Iris pigment epithelial cell (primary cell): Measurements from ENCODE around the gene KIAA1755.
"Not testable (repeated sequence)": the region's sequence is repeated elsewhere in the genome, so short reads cannot be mapped to it uniquely, and the experiment has no call there.

ENCODE experiments used
- DNase-seq: peaks from one replicate; pipeline ENCODE4 v3.0.0-alpha.2; 2011; ENCODE audit warnings: low read depth

Gene KIAA1755

DNA sequence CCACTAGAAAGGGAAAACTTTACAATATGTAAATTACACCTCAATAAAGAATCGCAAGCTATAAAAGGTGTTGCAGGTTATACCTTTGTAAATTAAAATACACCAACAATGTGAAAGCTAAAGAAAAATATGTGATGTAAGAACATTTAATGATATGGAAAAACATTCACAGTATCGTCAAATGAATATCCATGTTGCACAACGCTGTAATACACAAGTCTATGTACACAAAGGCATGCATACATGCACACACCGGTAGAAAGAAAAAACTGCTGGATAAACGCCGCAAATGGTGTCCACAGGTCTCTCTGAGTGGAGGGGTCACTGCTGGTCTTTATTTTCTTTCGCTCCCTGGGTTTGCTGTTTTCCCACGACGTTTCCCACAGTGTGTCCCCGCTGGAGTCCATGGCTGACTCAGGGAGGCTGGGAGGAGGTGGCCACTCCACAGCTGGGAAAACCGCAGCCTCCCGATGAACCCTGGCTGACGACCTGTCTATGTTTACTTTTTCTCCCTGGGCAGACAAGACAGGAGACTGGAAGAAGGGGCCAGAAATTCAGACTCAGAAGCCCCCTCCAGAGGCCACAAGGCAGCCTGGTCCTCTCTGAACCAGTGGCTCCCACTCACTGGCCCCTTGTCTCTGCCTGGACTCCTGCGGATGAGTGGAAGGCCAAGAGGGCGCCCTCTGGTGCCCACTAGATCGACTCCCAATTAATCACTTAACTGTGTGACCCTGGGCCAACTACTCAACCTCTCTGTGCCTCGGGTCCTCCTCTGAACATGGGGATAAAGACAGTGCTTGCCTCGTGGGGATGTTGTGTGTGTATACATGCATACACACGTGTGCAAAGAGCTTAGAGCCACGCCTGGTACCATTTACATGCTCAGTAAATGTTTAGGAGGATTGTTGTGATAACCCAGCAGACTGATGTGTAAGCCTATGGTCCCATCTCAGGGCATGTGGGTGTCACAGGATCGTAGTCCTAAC is 30.6 kb upstream of the KIAA1755 start:
- DNase-seq = peak; percentile 97

DNA sequence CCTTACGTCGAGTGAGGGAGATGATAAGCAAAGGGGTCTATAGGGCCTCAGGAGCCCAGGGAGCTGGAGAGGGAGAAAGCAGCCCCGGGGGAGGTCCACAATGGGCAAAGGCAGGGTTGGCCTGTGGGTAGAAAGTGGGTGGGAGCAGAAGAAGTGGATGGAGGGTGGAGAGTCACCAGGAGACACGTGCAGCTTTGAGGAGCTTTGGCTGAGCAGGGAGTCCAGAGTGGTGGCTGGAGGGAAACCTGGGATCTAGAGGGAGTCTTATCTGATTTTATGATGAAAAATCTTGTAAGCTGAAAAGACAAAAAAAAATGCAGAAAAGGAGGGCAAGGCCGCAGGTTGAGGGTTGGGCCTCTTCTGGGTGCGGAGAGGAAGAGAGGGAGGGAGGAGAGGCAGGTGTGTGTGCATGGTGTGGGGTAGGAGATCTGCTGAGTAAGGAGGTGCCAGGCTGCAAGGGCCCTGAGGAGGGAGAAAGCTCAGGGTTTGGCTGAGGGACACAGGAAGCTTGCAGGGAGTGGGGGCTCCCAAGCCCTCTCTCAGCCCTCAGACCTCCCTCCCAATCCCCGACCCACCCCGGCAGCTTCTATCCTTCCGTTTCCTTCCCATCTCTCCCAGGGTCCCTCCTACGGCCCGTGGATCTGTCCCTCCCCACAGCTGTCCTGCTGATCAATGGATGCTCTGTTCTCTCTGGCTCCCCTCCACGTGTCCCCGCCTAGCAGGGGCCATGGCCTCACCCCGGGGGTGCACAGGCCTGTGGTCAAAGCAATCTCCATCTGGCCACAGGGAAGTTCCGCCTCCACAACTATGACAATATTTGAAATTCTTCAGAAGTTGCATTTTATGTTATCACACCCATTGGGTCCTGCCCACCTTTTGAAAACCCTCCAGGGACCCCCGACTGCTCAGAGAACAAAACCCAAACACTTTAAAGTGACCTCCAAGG is 26.3 kb upstream of the KIAA1755 start:
- DNase-seq = peak; percentile 71

DNA sequence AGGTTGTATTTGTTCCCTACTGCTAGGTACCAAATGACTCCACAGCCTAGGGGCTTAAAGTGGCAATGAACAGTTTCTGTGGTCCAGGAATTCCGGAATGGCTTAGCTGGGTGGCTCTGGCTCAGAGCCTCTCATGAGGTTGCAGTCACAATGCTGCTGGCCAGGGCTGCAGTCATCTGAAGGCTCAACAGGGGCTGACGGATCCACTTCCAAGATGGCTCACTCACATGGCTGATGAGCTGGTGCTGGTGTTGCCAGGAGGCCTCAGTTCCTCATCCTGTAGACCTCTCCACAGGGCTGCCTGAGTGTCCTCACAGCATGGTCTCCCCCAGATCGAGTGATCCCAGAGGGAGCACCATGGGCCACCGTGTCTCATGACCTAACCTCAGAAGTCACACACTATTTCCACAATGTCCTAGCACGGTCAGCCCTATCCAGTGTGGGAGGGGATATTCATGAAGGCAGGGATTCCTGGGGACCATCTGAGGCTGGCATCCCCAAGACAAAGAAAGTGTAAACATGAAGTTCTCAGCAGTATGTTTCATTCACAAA is 24.4 kb upstream of the KIAA1755 start:
- DNase-seq = no peak

DNA sequence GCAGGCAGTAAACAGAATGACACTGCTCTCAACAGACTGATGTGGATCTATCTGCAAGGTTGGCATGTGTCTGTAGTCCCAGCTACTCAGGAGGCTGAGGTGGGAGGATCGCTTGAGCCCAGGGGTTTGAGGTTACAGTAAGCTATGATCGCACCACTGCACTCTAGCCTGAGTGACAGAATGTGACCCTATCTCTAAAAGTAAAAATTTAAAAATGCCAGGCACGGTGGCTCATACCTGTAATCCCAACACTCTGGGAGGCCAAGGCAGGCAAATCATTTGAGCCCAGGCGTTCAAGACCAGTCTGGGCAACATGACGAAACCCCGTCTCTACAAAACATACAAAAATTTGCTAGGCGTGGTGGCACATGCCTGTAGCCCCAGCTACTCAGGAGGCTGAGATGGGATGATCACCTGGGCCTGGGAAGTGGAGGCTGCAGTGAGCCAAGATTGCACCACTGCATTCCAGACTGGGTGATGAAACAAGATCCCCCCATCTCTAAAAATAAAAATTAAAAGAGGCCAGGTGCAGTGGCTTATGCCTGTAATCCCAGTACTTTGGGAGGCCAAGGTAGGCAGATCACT is 23.6 kb upstream of the KIAA1755 start:
- DNase-seq = not testable (repeated sequence)

DNA sequence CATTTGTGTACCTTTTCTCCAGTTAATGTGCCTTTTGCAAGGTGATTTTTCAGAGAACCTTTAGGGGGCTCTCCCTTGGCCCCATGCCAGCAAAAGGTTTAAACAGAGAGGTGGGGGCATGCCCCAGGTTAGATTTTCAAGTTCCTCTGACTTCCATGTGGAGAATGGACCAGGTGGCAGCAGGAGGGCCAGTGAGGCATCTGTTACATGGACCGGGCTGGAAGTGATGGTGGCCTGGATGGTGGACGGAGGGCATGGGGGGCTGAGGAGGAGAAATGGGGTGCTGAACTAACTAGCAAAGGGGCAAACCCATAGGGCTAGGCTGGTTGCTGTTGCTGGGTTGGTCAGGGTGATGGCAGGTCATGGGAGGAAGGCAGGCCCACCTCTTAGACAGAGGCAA is 22.7 kb upstream of the KIAA1755 start:
- DNase-seq = no peak

DNA sequence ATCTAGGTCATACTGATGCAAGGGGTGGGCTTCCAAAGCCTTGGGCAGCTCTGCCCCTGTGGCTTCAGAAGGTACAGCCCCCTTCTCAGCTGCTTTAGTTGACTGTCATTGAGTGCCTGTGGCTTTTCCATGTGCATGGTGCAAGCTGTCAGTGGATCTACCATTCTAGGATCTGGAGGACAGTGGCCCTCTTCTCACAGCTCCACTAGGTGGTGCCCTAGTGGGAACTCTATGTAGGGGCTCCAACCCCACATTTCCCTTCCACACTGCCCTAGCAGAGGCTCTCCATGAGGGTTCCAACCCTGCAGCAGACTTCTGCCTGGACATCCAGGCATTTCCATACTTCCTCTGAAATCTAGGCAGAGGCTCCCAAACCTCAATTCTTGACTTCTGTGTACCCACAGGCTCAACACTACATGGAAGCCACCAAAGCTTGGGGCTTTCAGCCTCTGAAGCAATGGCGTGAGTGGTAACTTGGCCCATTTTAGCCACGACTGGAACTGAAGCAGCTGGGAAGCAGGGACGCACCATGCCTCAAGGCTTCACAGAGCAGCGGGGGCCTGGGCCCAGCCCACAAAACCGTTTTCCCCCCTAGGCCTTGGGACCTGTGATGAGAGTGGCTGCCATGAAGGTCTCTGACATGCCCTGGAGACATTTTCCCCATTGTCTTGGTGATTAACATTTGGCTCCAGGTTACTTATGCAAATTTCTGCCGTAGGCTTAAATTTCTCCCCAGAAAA is 20.8 kb upstream of the KIAA1755 start:
- not testable (repeated sequence) for DNase-seq

DNA sequence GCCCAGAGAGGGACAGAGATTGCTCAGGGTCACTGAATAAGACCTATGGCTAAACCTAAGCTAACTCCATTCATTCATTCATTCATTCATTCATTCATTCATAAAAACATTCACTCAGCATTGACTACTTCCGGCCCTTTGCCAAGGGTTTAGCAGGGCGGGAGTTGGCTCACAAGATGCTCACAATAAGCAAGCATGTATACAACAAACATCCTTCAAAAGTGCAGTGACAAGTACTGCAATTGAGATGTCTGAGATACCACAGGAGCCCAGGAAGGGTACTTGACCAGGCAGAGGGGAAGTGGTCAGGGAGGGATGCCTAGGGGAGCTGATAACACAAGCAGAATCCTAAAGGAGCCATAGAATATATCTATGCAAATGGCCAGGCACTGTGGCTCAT is 18.2 kb upstream of the KIAA1755 start:
- DNase-seq = no peak

DNA sequence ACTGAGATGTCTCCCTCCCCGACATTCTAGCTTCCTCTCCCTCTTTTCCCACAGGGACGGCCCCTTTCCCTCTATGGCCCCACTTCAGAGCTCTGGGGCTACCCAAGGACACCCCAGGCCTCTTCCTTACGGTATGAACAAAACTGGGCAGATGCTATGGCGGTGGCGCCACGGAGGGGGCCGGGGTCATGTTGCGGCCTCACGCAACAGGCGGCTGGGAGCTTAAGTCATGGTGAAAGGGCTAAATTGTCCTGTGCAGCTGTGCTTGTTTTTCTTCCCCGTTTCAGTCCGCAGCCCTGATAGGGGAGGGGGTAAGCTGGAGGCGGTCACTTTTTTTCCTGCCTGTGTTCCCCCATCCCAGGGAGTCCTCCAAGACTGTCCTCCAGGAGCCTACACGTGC is 17.6 kb upstream of the KIAA1755 start:
- DNase-seq = peak; percentile 89

DNA sequence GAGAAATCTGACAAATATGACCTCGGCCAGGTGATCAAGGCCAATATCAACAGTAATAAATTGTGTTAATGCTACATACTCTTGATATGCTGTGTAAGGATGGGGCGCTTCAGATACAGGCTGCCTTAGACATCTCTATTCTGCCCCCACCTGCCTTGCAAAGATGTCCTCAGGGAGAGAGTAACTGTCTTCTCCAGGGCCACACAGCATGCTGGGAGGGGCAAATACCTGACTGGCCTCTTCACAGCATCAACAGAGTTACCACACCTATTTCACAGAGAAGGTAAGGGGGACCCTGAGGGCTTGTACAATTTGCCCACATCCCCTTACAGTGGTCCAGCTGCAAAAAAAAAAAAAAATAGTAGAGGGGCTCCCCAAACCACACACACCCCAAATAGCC is 17.2 kb upstream of the KIAA1755 start:
- DNase-seq = no peak

DNA sequence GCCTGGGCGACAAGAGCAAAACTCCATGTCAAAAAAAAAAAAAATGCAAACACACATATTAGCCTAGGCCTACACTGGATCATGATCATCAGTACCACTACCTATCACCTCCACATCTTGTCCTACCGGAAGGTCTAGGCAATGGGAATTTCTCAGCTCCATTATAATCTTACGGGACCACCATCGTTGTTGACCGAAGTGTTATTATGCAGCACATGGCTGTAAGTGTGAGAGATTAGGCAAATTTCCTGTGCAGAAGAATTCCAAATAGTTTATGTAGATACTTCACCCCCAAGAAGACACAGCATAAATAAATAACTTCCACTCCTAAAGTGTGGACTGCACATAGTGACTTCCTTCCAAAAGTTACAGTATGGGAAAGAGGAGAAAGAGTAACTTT is 16.8 kb upstream of the KIAA1755 start:
- DNase-seq = no peak

DNA sequence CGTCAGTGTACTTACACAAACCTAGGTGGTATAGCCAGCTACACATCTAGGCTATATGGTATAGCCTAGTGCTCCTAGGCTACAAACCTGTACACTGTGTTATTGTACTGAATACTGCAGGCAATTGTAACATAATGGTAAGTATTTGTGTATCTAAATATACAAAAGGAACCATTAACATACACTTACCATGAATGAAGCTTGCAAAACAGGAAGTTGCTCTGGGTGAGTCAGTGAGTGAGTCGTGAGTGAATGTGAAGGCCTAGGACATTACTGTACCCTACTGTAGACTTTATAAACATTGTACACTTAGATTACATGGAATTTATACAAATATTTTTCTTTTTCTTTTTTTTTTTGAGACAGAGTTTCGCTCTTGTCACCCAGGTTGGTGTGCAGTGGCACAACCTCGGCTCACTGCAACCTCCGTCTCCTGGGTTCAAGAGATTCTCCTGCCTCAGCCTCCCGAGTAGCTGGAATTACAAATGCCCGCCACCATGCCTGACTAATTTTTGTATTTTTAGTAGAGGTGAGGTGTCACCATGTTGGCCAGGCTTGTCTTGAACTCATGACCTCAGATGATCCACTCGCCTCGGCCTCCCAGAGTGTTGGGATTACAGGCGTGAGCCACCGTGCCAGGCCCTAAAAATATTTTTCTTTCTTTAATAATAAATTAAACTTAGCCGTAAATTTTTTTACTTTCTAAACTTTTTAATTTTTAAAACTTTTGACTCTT is 15.4 kb upstream of the KIAA1755 start:
- peak; percentile 93 for DNase-seq

DNA sequence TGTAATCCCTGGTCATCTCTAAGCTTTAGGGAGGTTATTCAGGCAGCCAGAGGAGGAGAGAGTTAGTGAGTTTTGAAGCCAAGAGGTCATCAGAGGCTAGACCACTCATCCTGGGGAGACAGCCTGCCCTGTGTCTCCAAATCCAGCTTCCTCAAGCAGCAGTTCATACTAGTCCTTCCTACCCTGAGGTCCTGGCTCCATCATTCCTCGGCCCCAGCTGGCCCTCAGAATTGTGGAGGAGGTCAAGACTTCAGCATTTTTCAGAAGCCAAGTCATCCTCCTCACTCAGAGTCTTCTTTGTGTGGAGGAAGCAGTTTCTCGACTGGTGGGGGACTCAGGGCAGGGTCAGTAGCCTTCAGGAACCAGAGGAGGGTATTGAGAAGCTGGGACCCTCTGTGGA is 12.4 kb upstream of the KIAA1755 start:
- DNase-seq = peak; percentile 85

DNA sequence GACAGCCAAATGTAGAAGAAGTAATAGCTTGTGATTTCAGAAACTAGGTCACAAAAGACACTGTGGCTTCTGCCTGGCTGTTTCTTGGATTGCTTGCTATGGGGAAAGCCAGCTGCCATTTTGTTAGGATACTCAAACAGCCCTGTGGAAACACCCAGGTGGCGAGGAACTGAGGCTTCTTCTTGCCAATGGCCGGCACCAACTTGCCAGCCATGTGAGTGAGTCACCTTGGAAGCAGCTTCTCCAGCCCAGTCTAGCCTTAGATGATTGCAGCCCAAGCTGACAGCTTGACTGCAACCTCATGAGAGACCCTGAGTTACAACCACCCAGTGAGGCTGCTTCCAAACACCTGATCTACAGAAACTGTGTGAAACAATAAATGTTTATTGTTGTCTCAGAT is 11.9 kb upstream of the KIAA1755 start:
- DNase-seq = peak; percentile 73

DNA sequence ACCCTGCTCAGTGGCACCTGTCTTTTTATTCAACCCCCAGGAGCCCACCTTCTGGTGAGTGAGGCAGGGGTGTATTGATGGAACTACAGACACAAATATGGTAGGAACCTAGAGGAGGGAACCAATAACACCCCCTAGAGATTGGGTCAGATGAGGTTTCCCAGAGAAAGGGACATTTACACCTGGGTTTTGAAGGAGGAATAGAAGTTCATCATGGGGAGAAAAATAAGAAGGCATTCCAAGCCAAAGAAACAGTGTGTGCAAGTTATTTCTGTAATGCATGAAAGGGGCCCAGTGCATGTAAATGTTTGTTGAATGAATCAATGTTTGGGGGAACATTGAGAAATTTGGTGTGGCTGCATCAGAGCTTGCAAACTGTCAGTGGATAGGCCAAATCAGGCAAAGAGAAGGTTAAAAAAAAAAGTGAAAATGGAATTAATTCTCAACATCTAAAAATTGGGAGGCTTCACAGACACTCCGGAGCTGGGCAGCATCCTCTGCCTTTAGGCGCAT is 11.1 kb upstream of the KIAA1755 start:
- peak; percentile 67 for DNase-seq

DNA sequence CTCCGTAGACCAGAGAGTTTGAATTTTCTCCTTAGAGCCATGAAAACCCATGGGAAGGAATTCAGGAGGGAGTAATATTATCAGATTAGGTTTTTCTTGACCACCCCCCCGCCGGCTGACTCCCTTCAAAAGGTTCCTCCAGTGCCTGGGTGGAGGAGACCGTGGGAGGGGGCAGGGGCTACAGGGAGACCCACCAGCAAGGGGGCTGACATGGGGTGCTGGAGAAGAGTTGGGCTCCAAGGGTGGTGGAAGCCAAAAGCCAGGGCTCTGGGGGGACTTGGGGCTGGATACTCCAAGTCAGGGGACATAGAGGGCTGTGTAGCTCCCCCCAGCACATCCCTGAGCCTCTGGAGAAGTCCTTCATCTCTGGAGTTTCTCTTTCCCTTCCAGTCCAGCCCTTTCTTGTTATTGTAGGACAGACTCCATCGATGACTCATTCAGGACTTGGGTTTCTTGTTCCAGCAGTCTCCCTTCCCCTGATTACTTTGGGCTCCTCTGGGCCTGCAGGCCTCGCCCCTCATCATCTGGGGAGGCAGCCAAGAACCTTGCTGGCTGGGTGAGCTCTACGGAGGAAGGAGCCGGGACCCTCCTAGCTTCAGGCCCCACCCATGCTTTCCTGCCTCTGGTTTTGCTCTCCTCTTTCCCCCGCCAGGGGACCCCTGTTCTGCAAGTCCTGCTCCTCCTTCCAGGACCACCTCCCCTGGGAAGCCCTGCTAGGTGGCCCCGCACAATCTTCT is 10.5 kb upstream of the KIAA1755 start:
- peak; percentile 98 for DNase-seq

DNA sequence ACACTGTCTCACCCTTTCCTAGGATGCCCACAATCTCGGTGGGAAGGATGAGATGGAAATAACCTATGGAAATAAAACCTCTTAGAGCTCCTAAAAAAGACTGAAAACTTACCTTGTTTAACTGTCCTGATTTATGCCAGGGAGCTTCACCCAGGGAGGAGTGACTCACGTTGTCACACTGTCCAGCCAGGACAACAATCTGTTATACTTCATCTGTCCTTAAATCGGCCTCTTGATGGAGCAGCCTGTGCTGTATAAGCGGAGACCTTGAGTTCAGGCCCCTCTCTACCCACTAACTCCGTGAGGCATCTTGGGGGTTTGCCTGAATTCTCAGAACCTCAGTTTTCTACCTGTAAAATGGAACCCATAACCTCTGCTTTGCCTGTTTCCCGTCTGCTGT is 9.2 kb upstream of the KIAA1755 start:
- no peak for DNase-seq

DNA sequence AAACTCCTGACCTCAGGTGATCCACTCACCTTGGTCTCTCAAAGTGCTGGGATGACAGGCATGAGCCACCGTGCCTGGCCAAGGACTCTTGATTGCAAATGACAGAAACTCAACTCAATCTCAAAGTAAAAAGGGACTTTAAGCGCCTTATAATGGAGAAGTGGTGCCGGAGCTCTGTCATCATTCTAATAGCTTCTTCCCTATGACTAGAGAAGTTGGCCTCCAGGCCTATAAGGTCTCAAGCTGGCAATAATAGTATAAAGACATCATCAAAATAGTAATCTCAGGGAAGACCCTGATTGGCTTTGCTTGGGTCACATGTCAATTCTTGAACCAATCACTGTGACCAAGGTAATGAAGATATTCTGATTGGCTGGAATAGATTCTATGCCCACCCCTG is 8.5 kb upstream of the KIAA1755 start:
- no peak for DNase-seq

DNA sequence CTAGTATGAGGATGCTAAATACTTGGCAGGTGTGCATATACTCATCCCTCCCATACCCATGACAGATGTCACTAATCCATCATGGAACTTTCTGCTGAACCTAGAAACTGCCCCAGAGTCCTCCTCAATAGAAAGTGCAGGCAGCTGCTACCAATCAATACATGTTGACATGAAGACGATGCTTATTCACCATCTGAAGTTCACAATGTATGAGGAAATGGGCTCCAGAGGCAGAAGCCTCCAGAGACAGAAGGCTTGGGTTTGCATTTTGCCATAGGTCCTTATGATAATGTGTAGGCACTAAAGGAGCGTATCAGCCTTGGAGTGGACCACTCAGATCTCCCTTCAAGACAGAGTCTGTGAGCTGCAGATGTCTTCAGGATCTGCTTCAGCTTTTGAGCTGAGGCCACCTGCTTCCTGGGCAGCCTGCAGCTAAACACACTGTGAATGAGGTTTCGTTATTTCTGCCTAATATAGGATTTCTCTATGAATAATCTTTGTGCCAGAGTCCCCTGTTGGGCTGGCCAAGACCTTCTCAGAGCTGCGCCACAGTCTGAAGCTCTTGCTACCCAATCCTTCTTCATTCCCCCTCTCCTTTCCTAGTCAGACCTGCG is 7.5 kb upstream of the KIAA1755 start:
- no peak for DNase-seq

DNA sequence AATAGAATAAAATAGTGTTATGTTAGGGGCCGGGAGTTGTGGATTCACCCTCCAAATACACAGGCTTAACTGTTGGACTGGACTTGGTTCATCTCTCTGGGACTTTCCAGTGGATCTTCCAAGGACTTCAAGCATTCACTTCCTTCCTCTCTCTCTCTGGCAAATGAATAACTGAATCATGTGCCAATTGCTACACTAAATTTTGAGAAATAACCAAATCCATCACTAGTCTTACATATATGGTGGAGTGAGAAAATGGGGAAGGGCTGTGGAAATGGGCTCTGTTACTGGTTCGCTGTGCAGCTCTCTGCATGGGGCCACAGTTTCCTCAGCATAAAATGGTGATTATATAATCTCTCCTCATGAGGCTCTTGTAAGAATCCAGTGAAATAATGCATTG is 6.8 kb upstream of the KIAA1755 start:
- DNase-seq = no peak
